ENCODE measurements around the gene NMUR1. TPM values are rescaled to one million over a fixed set of nuclear protein-coding genes. Genes with fewer than 3 reads are reported as not detected.
"Not testable (repeated sequence)": the region's sequence is repeated elsewhere in the genome, so short reads cannot be mapped to it uniquely, and the experiment has no call there.

NMUR1 gene
- total and polyA plus RNA-seq, 2 experiments from 2014 or later = 0.29 to 0.59 TPM

DNA sequence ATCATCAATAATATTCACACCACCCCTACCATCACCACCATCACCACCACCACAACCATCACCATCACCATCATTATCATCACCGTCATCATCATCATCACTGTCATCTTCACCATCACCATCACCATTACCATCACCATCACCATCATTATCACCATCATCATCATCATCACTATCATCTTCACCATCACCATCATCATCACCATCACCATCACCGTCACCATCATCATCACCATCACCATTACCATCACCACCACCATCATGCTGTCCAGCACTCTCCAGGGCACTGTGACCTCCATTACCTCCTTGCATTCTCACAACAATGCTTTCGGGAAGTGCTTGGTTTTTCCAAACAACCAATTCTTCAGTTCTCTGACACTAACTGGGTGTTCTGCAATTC is 49.3 kb upstream of the NMUR1 start (continued):
- TF ChIP-seq, protein P1, sequence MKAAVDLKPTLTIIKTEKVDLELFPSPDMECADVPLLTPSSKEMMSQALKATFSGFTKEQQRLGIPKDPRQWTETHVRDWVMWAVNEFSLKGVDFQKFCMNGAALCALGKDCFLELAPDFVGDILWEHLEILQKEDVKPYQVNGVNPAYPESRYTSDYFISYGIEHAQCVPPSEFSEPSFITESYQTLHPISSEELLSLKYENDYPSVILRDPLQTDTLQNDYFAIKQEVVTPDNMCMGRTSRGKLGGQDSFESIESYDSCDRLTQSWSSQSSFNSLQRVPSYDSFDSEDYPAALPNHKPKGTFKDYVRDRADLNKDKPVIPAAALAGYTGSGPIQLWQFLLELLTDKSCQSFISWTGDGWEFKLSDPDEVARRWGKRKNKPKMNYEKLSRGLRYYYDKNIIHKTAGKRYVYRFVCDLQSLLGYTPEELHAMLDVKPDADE (IDR thresholded peaks at IDR 0.05) = no peak
- TF ChIP-seq EZH2phosphoT487 (IDR thresholded peaks at IDR 0.05; ENCODE audit: unreplicated experiment) (no peak), ZNF114 (CRISPR knock-in tag; IDR thresholded peaks at IDR 0.05) (no peak), NANOG (IDR thresholded peaks at IDR 0.05; ENCODE audit: borderline replicate concordance) (no peak), CREB1 (CRISPR knock-in tag; IDR thresholded peaks at IDR 0.05; ENCODE audit: low read depth) (no peak), JUNB (IDR thresholded peaks at IDR 0.05; ENCODE audit: unreplicated experiment) (no peak), STAT1 (IDR thresholded peaks at IDR 0.05; ENCODE audit: unreplicated experiment) (no peak)
- TF ChIP-seq, protein P2, sequence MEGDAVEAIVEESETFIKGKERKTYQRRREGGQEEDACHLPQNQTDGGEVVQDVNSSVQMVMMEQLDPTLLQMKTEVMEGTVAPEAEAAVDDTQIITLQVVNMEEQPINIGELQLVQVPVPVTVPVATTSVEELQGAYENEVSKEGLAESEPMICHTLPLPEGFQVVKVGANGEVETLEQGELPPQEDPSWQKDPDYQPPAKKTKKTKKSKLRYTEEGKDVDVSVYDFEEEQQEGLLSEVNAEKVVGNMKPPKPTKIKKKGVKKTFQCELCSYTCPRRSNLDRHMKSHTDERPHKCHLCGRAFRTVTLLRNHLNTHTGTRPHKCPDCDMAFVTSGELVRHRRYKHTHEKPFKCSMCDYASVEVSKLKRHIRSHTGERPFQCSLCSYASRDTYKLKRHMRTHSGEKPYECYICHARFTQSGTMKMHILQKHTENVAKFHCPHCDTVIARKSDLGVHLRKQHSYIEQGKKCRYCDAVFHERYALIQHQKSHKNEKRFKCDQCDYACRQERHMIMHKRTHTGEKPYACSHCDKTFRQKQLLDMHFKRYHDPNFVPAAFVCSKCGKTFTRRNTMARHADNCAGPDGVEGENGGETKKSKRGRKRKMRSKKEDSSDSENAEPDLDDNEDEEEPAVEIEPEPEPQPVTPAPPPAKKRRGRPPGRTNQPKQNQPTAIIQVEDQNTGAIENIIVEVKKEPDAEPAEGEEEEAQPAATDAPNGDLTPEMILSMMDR (conservative IDR thresholded peaks at IDR 0.05; ENCODE audit: low read depth in 2 of 2) = no peak

DNA sequence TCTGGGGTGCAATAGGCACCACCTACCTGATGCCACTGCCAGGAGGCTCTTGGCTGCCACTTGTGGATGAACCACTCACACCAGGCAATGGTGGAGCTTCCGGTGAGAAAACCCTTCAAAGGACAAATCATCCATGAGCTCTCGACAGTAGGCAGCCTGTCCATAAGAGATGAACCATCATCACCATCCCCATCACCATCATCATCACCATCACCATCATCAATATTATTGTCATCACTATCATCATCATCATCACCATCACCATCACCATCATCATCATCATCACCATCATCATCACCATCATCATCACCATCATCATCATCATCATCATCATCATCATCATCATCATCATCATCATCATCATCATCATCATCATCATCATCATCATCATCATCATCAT is 48.4 kb upstream of the NMUR1 start:
- not testable (repeated sequence) for ATAC-seq; H4K20me1 ChIP-seq (replicated peaks; ENCODE audit: insufficient read depth); H2AFZ ChIP-seq; H3K4me3 Mint-ChIP-seq; H3K9me2 ChIP-seq (ENCODE audit: insufficient read depth); H3K4me2 ChIP-seq; H3K36me3 ChIP-seq (ENCODE audit: insufficient read depth); H3K27me3 ChIP-seq (ENCODE audit: insufficient read depth); H3K27ac Mint-ChIP-seq; DNase-seq (ENCODE audit: low spot score); H3K27me3 Mint-ChIP-seq (ENCODE audit: insufficient read depth, low read depth, poor library complexity); H3K27ac ChIP-seq (ENCODE audit: low read depth); H3K36me3 Mint-ChIP-seq (ENCODE audit: low read depth); H3K4me3 ChIP-seq; H3K79me2 ChIP-seq (replicated peaks; ENCODE audit: insufficient read depth)
- Histone ChIP-seq H3F3A (replicated peaks; ENCODE audit: low read depth) (peaks cover 19% of the 10 kb centered on the region), H3K4me1 (ENCODE audit: insufficient read depth) (peaks cover 27% of the 10 kb centered on the region)
- Mint-ChIP-seq H3K4me1 (peaks cover 35% of the 10 kb centered on the region), H3K9me3 (peaks cover 10% of the 10 kb centered on the region)

DNA sequence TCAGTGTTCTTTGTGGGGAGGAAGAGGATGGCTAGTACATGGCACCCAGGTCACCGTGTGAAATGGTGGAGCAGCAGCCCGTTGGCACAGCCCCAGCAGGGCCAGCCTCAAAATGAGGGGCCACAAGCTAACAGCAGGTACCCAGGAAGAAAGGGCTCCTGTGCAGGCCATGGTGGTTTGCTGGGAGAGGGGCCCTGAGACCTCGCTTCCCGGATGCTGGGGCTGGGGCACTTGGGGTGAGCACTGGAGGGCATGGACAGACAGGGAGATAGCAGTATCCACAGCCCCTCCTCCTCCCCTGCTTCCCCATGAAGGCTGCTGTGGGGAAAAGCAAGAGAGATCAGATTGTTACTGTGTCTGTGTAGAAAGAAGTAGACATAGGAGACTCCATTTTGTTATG is 46.2 kb upstream of the NMUR1 start:
- Histone ChIP-seq H3K4me2 (peak overlapping the region; percentile 57), H3K4me3 (no peak overlapping the region), H3K4me1 (ENCODE audit: insufficient read depth) (peaks cover 40% of the 10 kb centered on the region), H3K36me3 (ENCODE audit: insufficient read depth) (no peaks in the 10 kb centered on the region), H3K9me2 (ENCODE audit: insufficient read depth) (peaks cover 6% of the 10 kb centered on the region), H3F3A (replicated peaks; ENCODE audit: low read depth) (peaks cover 24% of the 10 kb centered on the region), H2AFZ (peak overlapping the region; percentile 74), H4K20me1 (replicated peaks; ENCODE audit: insufficient read depth) (no peaks in the 10 kb centered on the region), H3K79me2 (replicated peaks; ENCODE audit: insufficient read depth) (no peaks in the 10 kb centered on the region), H3K27ac (ENCODE audit: low read depth) (peak overlapping the region; percentile 98), H3K27me3 (ENCODE audit: insufficient read depth) (no peaks in the 10 kb centered on the region)
- DNase-seq (ENCODE audit: low spot score) (no peak), ATAC-seq (no peak)
- Mint-ChIP-seq H3K4me3 (no peak overlapping the region; the same call in 2 of the 3 replicates), H3K4me1 (peaks cover 53% of the 10 kb centered on the region), H3K27me3 (ENCODE audit: insufficient read depth, low read depth, poor library complexity) (peaks cover 10% of the 10 kb centered on the region), H3K36me3 (ENCODE audit: low read depth) (peaks cover 8% of the 10 kb centered on the region), H3K9me3 (peaks cover 13% of the 10 kb centered on the region), H3K27ac (peak overlapping the region; percentile 81; the same call in 1 of the 2 replicates)
- TF ChIP-seq ZNF331 (CRISPR knock-in tag; IDR thresholded peaks at IDR 0.05; ENCODE audit: low read depth) (no peak), EZH2phosphoT487 (IDR thresholded peaks at IDR 0.05; ENCODE audit: unreplicated experiment) (no peak), EZH2 (IDR thresholded peaks at IDR 0.05; ENCODE audit: low read depth, unreplicated experiment) (no peak), STAT1 (IDR thresholded peaks at IDR 0.05; ENCODE audit: unreplicated experiment) (no peak), ZNF114 (CRISPR knock-in tag; IDR thresholded peaks at IDR 0.05) (no peak), POLR2AphosphoS5 (IDR thresholded peaks at IDR 0.05; ENCODE audit: low read depth) (no peak), JUNB (IDR thresholded peaks at IDR 0.05; ENCODE audit: unreplicated experiment) (no peak), CREB1 (CRISPR knock-in tag; IDR thresholded peaks at IDR 0.05; ENCODE audit: low read depth) (no peak), NANOG (IDR thresholded peaks at IDR 0.05; ENCODE audit: borderline replicate concordance) (no peak)
- TF ChIP-seq, protein P3, sequence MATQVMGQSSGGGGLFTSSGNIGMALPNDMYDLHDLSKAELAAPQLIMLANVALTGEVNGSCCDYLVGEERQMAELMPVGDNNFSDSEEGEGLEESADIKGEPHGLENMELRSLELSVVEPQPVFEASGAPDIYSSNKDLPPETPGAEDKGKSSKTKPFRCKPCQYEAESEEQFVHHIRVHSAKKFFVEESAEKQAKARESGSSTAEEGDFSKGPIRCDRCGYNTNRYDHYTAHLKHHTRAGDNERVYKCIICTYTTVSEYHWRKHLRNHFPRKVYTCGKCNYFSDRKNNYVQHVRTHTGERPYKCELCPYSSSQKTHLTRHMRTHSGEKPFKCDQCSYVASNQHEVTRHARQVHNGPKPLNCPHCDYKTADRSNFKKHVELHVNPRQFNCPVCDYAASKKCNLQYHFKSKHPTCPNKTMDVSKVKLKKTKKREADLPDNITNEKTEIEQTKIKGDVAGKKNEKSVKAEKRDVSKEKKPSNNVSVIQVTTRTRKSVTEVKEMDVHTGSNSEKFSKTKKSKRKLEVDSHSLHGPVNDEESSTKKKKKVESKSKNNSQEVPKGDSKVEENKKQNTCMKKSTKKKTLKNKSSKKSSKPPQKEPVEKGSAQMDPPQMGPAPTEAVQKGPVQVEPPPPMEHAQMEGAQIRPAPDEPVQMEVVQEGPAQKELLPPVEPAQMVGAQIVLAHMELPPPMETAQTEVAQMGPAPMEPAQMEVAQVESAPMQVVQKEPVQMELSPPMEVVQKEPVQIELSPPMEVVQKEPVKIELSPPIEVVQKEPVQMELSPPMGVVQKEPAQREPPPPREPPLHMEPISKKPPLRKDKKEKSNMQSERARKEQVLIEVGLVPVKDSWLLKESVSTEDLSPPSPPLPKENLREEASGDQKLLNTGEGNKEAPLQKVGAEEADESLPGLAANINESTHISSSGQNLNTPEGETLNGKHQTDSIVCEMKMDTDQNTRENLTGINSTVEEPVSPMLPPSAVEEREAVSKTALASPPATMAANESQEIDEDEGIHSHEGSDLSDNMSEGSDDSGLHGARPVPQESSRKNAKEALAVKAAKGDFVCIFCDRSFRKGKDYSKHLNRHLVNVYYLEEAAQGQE (IDR thresholded peaks at IDR 0.05; ENCODE audit: unreplicated experiment) = no peak
- TF ChIP-seq, protein P2 (conservative IDR thresholded peaks at IDR 0.05; ENCODE audit: low read depth in 2 of 2) = no peak
- TF ChIP-seq, protein P1 (IDR thresholded peaks at IDR 0.05) = no peak
